DMS 273 (cell line): ENCODE results near the gene CDRT15.
"Not testable (repeated sequence)": the region's sequence is repeated elsewhere in the genome, so short reads cannot be mapped to it uniquely, and the experiment has no call there.

Experiments used
- DNase-seq: peaks from one replicate; lab custom pipeline; 2025; ENCODE audit not compliant: unreplicated experiment; lab: John Stamatoyannopoulos, UW

The CDRT15 gene

GRCh38 chr17:14236762-14237161 lies at the start of gene CDRT15:
Gene CDRT15 (minus strand): TSS chr17:14236862. CDS start chr17:14236833, 29 bp downstream.
- DNase-seq, result not testable (repeated sequence)

GRCh38 chr17:14282726-14283125 lies 46.1 kb upstream of the CDRT15 start:
- no peak for DNase-seq

- DNase-seq, result no peak
Measured at GRCh38 chr17:14281530-14281929, 44.9 kb upstream of the CDRT15 start.

DNA sequence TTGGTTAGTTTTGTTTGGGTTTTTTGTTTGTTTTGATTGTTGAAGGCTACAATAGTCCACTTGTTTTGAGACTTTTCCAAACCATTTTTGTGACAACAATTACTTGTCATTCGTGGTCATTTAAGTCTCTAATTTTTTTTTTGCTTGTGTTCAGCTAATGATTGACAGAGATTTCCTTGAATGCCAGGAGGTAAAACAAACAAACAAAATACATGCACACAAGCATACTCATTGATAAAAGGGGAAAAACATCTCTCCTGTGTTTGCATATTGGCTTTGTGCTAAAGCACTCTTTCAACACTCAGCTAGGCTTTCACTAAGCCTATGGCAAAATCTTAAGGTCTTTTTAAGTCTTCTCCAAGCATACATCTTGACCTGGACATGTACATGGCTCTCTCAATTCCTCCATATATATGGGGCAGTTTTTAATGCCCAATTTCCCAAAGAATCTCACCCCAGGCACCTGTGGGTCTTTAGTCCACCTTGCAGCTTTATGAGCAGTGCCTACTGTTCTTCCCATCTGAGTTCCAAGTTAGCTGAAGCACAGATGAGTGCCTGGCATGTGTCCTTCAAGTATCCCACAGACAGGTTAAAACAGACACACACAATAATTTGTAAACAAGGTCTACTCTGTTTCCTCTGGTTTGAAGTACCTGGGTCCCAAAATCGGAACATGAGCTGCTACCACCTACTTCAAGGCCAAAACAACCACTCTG lies 40.0 kb upstream of the CDRT15 start:
- DNase-seq, result no peak

DNA sequence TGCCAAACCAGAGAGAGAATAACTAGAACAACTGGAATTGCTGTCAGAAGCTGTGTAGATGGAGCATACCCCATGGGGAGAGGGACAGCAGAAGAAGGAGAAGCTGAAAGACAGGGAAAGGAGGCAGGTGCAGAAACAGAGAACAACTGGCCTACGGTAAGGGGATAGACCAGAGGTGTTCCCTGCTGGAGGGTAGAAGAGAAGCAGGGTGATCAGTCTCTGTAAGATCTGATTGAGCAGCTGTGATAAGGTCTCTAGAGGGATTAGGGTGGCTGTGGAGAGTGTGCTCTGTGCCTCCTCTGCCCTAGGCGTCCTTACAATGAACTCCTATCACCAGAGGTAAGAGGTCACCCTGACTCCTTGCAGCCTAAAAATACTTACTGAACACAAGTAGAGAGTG lies 33.8 kb upstream of the CDRT15 start:
- DNase-seq, result no peak

- no peak for DNase-seq
Measured at GRCh38 chr17:14269473-14269872, 32.8 kb upstream of the CDRT15 start.

DNA sequence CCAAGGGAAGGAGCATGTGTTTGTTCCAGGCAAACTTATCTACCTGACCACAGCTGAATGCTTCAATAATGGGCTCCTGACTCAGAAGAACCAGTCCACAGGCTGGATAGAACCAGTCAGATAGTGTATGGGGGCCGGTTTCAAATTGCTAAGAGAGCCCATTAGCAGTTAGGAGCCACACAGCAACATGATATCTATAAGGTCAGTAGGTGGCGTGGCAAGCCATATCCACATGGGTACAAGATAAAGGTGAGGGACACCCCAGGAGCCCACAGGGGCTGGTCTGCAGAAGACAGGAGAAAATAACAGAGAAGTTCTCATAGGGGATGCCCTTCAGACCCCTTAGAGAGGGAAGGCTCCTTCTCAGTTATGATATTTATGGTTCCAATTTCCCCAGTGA lies 31.6 kb upstream of the CDRT15 start:
- DNase-seq, result no peak

DNA sequence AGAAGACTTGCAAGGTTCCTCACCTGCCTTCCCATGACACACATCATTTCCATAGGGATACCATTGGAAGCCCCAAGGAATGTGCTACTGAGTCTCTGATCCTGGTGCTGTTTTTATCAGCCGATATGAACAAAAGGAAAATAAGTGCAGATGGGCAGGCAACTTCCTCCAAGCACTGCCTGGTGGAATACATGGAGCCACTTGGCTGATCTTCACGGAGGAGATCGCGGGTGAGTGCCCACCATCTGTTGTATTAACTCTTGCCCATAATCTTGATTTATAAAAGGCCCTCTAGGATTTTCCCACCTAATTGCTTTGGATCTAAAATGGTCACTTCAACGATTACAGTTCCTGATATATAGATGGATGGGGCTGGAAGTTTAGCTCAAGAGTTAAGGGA lies 24.7 kb upstream of the CDRT15 start:
- DNase-seq, result peak; percentile 39

DNA sequence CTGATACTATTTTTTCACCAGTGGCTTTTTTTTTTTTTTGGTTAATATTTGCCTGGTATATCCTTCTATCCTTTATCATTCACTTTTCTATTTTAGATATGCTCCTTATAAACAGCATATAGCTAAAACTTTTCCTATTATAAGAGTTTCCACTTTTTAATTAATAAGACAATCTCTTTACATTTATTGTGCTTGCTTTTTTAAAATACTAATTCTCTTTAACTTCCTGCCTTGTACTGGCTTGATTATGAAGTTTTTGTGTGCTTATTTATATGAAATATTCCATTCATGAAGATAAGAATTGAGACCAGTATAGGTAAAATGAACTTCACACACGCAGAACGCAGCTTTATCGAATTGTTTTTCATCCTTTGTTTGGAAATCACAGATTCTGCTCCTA lies 9.0 kb upstream of the CDRT15 start:
- DNase-seq, result no peak

GRCh38 chr17:14245002-14245401 lies 8.3 kb upstream of the CDRT15 start:
- DNase-seq, result no peak

DNA sequence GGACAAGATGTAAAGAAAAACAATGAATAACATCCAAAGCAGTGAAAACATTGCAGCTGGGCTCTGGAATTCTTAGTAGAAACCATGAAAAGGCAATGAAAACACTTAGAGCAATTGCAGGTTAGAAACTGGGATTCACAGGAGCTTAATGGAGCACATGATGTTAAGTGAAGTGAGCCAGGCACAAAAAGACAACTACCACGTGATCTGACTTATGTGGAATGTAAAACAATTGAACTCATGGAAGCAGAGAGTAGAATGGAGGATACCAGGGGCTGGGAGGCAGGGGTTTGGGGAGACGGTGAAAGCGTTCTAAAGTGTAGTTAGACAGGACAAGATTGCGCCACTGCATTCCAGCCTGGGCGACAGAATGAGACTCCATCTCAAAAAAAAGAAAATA lies 2.6 kb upstream of the CDRT15 start:
- not testable (repeated sequence) for DNase-seq

DNA sequence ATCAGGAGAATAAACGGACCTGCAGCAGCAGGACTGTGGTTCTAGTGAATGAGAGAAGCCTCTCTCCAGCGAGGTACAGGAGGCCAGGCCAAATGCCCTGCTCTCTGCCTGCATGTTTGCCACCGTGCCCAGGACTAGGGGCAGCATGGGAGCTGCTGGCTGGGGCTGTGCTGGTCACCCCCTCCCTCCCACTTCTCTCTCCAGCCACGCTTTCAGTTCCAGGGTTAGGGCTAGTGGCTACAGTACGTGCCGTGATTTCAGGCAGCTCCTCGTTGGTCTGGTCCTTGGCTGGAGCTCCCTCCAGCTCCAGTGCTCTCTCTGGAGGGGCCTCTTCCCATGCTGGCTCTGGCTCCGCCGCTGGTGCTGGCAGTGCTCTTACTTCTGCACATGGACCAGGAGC lies 630 bp downstream of the CDRT15 start:
- DNase-seq, result not testable (repeated sequence)

DNA sequence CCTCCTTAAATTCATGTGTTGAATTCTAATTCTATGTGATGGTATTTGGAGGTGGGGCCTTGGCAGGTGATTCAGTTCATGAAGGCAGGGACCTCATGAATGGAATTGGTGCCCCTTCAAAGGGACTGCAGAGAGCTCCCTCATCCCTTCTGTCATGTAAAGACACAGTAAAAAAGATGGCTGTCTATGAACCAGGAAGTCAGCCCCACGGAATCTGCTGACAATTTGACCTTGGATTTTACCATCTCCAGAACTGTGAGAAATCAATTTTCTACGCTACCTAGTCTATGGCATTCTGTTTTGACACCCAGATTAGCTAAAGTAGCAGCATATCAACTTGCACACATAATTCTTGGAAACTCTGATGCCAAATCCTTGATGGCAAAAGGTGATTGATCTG lies 1.6 kb downstream of the CDRT15 start:
- DNase-seq, result not testable (repeated sequence)

DNA sequence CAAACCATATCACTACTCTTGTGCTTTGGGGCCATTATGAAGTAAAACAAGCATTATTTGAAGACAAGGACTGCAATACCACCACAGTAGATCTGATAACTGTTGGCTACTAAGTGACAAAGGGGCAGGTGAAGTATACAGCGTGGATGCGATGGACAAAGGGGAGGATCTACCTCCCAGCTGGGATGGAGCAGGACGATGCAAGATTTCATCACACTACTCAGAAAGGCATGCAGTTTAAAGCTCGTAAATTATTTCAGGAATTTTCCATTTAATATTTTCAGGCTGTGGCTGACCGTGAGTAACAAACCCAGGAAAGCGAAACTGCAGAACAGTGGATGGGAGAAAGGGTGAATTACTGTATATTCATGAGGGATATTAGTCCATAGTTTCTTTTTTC lies 5.5 kb downstream of the CDRT15 start:
- DNase-seq, result not testable (repeated sequence)

DNA sequence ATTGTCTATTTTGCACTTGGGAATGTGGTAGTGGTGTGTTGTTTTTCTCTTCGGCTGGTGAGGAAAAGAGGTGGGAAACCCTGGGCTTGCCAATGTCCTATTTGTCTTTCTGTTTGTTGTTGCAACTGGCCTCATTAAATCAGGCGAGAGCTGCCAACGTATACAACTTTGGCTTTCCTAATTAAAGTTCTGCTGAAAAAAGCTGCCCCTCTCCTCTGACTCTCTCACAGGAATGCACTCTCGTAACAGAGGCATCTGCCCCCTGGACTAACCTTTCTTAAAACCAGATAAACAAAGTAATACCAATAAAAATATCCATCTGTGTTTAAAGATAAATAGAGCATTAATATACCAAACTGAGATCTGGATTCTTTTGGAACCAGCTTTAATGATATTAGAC lies 7.8 kb downstream of the CDRT15 start:
- DNase-seq, result peak; percentile 1

DNA sequence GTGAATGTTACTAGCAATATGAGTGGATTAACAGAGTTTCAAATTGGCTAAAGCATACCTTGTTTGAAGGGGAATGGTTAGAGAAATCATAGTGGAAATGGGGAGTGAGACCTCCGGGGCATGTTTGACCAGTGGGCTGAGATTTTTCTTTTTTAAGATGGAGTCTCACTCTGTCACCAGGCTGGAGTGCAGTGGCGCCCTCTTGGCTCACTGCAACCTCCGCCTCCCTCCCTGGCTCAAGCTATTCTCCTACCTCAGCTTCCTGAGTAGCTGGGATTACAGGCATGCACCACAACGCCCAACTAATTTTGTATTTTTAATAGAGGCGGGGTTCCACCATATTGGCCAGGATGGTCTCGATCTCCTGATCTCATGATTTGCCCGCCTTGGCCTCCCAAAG lies 9.6 kb downstream of the CDRT15 start:
- DNase-seq, result no peak

DNA sequence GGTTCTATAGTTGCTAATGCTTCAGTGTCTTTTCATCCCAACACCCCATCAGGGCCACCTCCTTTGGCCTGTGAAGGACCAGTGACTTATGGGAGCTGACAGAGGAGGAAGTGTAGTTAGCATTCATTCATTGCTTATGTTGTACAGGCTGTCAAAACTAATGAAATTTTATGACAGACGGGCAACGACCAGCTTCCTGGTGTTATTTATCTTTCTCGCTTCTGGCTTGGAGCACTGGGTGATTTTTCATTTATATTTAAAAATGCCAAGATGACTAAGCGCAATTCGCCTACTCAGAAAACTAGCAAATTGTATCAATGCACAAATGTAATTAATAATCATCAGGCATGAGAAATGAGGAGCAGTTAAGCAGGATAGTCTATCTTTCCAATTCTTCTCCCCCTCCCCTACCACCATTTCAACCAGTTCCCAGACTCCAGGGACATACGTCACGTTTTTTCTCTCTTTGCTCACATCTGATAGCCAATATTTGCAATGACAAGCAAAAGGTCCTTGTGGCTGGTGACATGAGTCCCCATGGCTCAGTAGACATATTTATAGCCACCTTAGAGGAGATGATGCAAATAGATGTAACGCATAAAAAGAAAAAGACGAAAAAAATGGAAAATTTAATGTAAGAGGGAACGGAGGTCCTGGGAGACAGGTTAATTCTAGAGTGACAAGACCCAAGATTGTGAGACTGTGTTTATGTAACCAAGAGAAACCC lies 11.2 kb downstream of the CDRT15 start:
- DNase-seq, result no peak

- DNase-seq, result no peak
Measured at GRCh38 chr17:14222611-14223010, 14.1 kb downstream of the CDRT15 start.

DNA sequence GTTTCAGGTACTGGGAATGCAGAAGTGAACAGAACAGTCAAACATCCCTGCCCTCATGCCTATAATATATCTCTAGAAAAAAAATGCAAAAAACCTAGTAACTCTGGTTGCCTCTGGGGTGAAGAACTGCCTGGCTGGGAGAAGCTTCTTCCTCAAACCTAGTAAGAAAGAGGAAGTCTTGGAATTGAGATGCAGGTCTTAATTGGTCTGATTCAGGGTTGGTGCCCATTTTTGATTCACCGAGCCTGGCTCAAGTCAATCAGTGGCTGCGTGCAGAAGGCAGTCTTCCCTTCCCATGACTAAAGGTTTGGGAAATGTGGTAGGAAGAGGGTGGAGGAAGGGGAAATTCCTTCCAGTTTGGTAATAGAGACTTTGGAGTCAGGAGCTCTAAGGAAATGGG lies 22.4 kb downstream of the CDRT15 start:
- no peak for DNase-seq

DNA sequence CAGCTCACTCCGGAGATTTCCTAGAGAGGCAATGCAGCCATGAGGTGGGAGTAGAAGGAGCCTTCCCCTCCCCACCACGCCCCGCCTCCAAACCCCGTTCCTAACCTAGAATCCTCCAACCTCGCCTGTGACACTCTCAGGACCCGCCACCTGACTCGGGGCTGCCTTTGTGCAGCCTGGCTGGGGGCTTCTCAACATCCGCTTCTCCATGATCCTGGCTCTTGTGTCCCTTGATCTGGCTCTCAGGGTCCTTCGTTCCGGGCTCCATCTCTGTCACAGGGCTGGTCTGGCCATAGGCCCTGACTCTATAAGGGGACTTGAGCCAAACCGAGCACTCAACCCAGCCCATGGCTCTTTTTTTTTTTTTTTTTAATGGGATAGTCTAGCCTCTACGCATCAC lies 24.3 kb downstream of the CDRT15 start:
- DNase-seq, result no peak

DNA sequence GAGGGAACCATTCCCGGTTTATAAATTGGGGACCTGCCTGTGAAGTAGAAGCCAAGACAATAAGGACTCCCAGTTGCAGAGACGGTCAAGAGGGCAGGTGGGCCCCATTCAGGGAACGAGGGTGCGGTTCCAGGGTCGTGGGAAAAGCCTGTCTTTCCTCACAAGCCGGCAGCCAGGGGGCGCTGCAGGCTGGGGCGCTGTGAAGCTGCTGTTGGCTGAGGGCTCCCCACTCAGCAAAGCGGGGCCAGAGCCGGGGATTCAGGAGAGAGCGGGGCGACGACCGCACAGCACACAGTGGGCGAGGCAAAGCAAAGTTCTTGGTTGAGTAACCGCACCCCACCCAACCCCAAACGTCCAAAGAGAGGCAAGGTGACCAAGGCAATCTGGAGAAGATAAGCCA lies 24.9 kb downstream of the CDRT15 start:
- DNase-seq, result peak; percentile 6

GRCh38 chr17:14211246-14211645 lies 25.4 kb downstream of the CDRT15 start:
- DNase-seq, result no peak

- DNase-seq, result no peak
Measured at GRCh38 chr17:14209215-14209614, 27.4 kb downstream of the CDRT15 start.
